H1 (cell line): Measurements from ENCODE around the gene HOXB8. TPM values are rescaled to one million over a fixed set of nuclear protein-coding genes. Genes with fewer than 3 reads are reported as not detected.

Experiments used
- ASH2L ChIP-seq: fragments of 200-600, 300-600 bp; sonication (generic); IDR thresholded peaks from one replicate; pipeline ENCODE4 v1.7.1; 2017; ENCODE audit warnings: low read length
- ATF3 ChIP-seq: IDR thresholded peaks from 2 replicates; pipeline ENCODE4 v1.6.1; 2011; ENCODE audit warnings: low read depth, mild to moderate bottlenecking, low read length; ENCODE audit not compliant: insufficient read depth
- CHD2 ChIP-seq: IDR thresholded peaks from 2 replicates; pipeline ENCODE4 v1.6.1; 2012; ENCODE audit warnings: low read length, improper control_type of control experiment
- CHD7 ChIP-seq: fragments of 300-600 bp; sonication (generic); IDR thresholded peaks from 2 replicates; pipeline ENCODE4 v1.7.1; 2012; ENCODE audit warnings: low read length, moderate library complexity, mild to moderate bottlenecking, inconsistent platforms; ENCODE audit not compliant: insufficient replicate concordance
- CTBP2 ChIP-seq: IDR thresholded peaks from 2 replicates; pipeline ENCODE4 v1.7.0; 2011; ENCODE audit warnings: borderline replicate concordance, mild to moderate bottlenecking, moderate library complexity, mixed read lengths, low read length; ENCODE audit not compliant: insufficient read depth, insufficient read length
- JUN ChIP-seq: IDR thresholded peaks from 2 replicates; pipeline ENCODE4 v1.6.1; 2011; ENCODE audit warnings: low read depth, mild to moderate bottlenecking, improper control_type of control experiment, low read length
- PHF8 ChIP-seq: fragments of 200-600 bp; sonication (generic); conservative IDR thresholded peaks from 2 replicates; pipeline ENCODE4 v1.7.1; 2012; ENCODE audit warnings: low read depth, mild to moderate bottlenecking, inconsistent platforms, low read length, moderate library complexity
- POLR2A ChIP-seq, 2 experiments: IDR thresholded peaks; 1 replicate in 1 of 2; 2 replicates in 1 of 2; pipeline ENCODE4 v1.6.1; 2011; ENCODE audit warnings: low read depth in 2 of 2, low read length in 2 of 2, mild to moderate bottlenecking in 2 of 2; ENCODE audit errors: control extremely low read depth in 1 of 2
- POU5F1 ChIP-seq: IDR thresholded peaks from 2 replicates; pipeline ENCODE4 v1.6.1; 2011; ENCODE audit warnings: low read depth, mild to moderate bottlenecking, low read length, moderate library complexity
- RFX5 ChIP-seq: IDR thresholded peaks from 2 replicates; pipeline ENCODE4 v1.6.1; 2011; ENCODE audit warnings: low read depth, low read length, improper control_type of control experiment, borderline replicate concordance
- SRF ChIP-seq: IDR thresholded peaks from 2 replicates; pipeline ENCODE4 v1.6.1; 2011; ENCODE audit warnings: mild to moderate bottlenecking, low read depth, low read length, moderate library complexity
- TEAD4 ChIP-seq: IDR thresholded peaks from 2 replicates; pipeline ENCODE4 v1.6.1; 2012; ENCODE audit warnings: low read depth, low read length, inconsistent platforms, mixed read lengths
- polyA plus RNA-seq, 7 experiments: library from polyadenylated mRNA; depleted of rRNA in 3 of 7; stranded (reverse) in 5 of 7; unstranded in 2 of 7; fragments of >200 nt in 5 of 7; fragments of 200-250 nt in 2 of 7; gene quantifications; 1 replicate in 5 of 7; 2 replicates in 1 of 7; 4 replicates in 1 of 7; pipeline versions ENCODE4 v1.2.1 to v1.2.3, GENCODE V29; 2011 to 2013; ENCODE audit warnings: missing spikeins in 2 of 7, mixed read lengths in 2 of 7
- total RNA-seq: library from RNA; stranded (reverse); fragmentation: NEBNext Ultra II Directional; extraction: Animal tissue kit (Norgen Biotek cat#: 25700); gene quantifications from 2 replicates; pipeline ENCODE4 v1.2.1, GENCODE V29; 2021

Gene HOXB8
- total and polyA plus RNA-seq, 2 of the 8 experiments (the other 6 are each of a cell fraction or from before 2014, with no cell fraction given): not detected

GRCh38 chr17:48655913-48656312, 40.8 kb upstream of the HOXB8 start (continued):
- TF ChIP-seq CHD7 (no peak), ATF3 (no peak), CHD2 (no peak), POU5F1 (no peak), SRF (no peak), PHF8 (no peak), ASH2L (no peak), JUN (no peak), CTBP2 (no peak), TEAD4 (no peak), RFX5 (no peak), POLR2A (IDR thresholded peaks at IDR 0.05; ENCODE audit: control extremely low read depth in 1 of 2, low read depth in 2 of 2, low read length in 2 of 2) (no peak)
